GM19239 (cell line): ENCODE measurements around the gene GCKR.

ENCODE experiments used
- DNase-seq: peaks from one replicate; pipeline ENCODE4 v3.0.0; 2011; ENCODE audit warnings: low spot score; ENCODE audit not compliant: insufficient read length
- FAIRE-seq: peaks from 2 replicates; lab custom pipeline; 2011; peaks lifted over from hg19 to GRCh38; lab: Jason Lieb, UNC

Gene GCKR

DNA sequence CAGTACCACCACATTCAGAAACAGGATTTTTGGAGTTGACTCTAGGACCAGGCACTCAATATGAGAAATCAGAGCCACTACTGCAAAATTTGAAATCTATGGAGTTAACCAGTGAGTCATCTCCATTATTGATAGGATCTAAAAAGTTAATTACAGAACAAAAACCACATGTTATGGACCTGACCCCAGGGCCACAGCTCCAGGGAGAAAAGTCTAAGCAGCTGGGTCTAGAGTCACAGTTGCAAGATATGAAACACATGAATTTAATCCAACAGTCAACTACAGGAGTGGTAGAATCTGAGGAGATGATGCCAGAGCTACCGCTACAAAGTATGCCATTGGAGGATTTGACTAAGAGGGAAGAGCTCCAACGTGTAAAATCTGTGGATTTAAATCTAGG is 72.8 kb downstream of the GCKR start:
- no peak for FAIRE-seq
- DNase-seq, result no peak

DNA sequence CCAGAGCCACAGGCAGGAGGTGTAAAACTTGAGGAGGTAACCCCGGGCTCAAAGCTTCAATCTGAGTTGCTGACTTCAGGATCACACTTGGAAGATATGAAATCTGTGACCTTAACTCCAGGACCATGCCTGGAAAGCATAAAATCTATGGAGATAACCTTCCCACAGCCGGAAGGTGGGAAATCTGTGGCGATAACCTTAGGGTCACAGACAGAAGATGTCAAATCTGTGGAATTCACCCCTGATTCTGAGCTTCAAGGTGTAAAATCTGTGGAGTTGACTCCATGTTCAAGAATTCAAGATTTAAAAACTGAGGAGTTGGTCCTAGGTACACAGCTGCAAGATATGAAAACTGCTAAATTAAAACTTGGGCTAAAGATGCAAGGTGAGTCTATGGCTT is 74.6 kb downstream of the GCKR start:
- no peak for FAIRE-seq

DNA sequence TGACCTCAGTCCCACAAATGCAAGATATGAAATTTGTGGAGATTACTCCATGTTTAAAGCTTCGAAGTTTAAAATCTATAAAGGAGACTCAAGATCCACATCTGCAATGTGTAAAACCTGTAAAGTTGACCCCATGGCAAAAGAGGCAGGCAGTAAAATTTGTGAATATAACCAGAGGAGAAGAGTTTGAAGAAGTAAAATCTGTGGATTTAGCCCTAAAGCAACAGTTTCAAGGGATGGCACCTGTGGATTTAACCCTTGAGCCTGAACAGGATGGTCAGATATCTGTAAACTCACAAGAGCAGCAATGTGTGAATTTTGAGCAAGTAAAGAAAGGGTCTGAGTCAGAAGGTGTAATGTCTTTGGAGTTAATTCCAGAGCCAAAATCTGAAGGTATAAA is 75.0 kb downstream of the GCKR start:
- FAIRE-seq (no peak), DNase-seq (no peak)

More for the DNA sequence above, 74.6 kb downstream of the GCKR start:
- no peak for DNase-seq

DNA sequence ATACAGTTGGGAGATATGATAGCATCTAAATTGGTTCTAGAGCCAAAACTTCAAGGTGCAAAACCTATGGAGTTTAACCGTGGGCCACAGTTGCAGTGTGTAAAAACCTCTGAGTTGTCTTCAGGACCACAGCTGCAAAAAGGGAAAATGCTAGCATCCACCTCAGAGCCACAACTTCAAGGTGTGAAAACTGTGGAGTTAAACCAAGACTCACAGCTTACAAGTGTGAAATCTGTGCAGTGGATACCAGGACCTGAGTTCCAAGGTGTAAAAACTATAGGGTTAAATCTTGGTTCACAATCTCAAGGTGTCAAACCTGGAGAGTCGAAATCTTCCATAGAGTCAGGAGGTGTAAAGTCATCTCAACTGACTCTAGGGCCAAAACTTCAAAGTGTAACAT is 75.8 kb downstream of the GCKR start:
- FAIRE-seq (no peak), DNase-seq (no peak)

DNA sequence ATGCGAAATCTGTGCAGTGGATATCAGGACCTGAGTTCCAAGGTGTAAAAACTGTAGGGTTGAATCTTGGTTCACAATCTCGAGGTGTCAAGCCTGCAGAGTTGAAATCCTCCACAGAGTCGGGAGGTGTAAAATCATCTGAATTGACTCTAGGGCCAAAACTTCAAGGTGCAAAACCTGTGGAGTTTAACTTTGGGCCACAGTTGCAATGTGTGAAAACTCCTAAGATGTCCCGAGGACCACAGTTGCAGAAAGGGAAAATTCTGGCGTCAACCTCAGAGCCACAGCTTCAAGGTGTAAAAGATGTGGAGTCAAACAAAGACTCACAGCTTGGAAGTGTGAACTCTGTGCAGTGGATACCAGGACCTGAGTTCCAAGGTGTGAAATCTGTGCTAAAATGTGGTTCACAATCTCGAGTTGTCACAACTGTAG is 76.4 kb downstream of the GCKR start:
- no peak for DNase-seq

More for the DNA sequence above, 76.4 kb downstream of the GCKR start:
- no peak for FAIRE-seq
